NCI-H2171 treated with DMSO at 0.1 percent for 48 hours (cell line): ENCODE results near the gene NPL.
A peak's percentile ranks its signal among the peaks of the same experiment; 100 is the strongest.

Experiments used
- DNase-seq: peaks from one replicate; lab custom pipeline; 2025; lab: John Stamatoyannopoulos, UW

The NPL gene

DNA sequence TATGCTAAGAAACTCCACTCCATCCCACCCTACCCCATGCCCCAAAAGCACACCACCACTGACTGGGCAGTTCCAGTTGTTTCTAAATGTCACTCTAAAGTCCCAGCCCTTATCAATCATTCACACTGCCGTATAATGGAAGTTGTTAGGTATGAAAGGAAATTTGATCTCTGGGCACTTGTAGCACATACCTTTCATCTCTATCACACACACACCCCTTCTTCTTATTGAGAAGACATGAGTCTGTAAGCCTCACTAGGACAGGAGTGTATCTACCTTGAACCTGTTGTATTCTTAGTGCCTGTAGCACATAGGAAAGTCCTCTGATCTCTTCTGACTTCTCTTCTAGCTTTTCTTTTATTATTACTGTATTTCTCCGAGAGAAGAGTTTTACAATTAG, 27.3 kb downstream of the NPL start:
- DNase-seq, result no peak

DNA sequence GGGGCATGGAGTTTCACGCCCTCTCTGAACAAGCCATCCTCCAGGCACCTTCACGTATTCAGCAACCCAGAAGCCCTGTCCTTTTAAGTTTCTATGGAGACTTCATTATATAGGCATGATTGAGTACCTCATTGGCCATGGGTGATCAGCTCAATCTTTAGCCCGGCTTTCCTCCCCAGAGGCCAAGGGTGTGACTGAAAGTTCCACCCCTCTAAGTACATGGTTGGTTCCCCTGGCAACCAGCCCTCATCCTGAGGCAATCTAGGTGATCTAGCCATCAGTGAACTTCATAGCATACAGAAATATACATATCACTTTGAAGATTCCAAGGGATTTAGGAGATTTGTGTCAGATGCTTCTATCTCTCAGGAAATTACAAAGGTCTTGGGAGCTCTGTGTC, 28.2 kb downstream of the NPL start:
- no peak for DNase-seq

DNA sequence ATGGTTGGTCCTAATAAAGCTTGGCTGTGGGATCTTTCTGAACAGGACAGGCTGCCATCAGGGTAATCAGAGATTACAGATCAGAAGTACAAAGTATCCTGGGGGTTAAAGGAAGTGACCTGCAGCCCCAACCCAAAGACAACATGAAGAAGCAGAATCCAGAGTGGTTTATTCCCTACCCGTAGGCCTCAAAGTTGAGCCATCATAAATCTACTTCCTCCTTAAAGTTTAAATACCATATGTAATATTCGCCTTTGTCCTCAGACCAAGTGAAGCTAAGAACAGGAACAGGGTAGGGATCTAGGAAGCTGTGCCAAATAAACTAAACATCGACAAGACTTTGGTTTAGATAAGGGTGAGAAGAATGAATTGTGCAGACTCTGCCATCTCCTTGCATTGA, 33.6 kb downstream of the NPL start:
- no peak for DNase-seq

DNA sequence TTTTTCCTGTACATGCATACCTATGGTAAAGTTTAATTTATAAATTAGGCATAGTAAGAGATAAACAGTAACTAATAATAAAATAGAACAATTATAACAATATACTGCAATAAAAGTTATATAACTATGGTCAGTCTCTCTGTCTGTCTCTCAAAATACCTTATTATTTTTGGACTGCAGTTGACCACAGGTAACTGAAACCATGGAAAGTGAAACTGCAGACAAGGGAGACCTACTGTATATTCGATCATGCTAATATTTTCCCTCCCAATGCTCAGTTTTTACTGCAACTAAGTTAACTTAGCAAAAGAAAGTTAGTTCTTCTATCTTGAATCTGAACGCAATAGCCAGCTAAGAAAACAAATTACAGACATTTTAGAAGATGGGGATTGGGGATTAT, 37.3 kb downstream of the NPL start:
- no peak for DNase-seq

DNA sequence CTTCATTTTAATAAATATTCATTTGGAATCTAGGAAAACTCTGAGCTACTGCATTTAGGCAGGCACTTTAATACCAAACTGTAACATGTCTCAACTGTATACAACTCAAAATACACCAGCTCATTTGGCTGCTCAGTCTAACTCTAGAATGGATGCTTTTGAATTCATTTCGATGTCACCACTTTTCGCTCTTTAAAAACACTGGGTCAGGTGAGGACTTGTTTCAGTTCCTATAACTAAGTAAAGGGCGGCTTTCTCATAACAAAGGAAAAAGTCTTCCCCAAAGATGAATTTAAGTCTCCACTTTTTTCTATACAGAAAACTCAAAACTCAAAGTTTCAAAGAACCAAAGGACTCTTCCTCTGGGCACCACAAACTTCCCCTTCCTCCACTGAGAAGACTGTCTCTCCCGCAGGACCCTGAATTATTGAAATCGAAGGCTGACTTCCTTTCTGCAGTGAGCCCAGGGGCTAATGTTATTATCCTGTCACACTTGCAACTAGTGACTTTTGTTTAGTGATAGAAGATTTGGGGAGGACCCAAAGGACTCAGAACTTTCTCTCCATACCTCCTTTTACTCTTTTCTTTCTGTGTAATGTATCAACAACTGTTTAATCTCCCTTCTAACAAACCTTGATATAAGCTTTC, 39.8 kb downstream of the NPL start:
- DNase-seq, result no peak

DNA sequence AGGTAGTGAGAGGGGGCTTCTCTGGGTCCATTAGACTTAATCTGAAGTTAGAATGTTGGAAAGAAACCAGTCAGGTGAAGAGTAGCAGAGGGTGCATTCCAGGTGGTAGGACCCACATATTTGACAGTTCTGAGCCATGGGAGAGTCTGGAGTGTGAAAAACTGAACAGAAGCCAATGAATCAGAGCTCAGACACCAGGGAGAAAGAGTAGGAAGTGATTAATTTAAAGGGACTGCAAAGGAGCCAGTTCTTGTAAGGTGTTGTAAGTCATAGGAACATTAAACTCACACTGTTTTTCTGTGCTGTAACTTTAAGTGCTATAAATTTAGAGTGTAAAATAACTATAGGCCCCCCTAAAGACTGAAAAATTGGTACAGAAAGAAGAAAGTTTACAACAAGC, 43.7 kb downstream of the NPL start:
- no peak for DNase-seq

DNA sequence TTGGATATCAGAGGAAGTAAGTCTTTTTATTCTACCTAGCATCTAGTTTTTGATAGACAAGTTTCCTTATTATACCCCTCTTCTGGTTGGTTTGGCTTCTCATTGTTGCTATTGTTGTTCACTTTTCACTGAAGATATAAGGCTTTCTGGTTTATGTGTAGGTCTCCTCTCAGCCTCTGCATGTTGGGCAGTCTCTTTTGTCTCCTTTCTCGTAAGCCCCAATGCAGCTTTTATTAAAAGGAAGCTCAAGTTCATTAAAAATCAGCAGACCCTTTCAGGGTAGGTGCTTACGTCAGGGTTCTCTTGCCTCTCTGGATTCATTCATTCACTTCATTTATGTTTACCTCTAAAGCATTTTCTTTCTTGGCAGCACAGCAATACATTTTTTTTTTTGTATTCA, 44.8 kb downstream of the NPL start:
- no peak for DNase-seq

DNA sequence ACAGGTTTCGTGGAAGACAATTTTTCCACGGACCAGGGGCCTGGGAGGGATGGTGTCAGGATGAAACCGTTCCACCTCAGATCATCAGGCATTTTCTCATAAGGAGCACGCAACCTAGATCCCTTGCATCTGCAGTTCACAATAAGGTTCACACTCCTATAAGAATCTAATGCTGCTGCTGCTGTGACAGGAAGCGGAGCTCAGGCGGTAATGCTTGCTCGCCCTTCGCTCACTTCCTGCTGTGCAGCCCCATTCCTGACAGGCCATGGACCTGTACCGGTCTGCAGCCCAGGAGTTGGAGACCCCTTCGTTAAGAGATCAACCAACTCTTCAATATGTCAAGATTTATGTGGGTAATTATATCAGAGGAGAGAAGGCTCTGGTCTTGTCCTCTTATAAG, 46.2 kb downstream of the NPL start:
- DNase-seq, result no peak

DNA sequence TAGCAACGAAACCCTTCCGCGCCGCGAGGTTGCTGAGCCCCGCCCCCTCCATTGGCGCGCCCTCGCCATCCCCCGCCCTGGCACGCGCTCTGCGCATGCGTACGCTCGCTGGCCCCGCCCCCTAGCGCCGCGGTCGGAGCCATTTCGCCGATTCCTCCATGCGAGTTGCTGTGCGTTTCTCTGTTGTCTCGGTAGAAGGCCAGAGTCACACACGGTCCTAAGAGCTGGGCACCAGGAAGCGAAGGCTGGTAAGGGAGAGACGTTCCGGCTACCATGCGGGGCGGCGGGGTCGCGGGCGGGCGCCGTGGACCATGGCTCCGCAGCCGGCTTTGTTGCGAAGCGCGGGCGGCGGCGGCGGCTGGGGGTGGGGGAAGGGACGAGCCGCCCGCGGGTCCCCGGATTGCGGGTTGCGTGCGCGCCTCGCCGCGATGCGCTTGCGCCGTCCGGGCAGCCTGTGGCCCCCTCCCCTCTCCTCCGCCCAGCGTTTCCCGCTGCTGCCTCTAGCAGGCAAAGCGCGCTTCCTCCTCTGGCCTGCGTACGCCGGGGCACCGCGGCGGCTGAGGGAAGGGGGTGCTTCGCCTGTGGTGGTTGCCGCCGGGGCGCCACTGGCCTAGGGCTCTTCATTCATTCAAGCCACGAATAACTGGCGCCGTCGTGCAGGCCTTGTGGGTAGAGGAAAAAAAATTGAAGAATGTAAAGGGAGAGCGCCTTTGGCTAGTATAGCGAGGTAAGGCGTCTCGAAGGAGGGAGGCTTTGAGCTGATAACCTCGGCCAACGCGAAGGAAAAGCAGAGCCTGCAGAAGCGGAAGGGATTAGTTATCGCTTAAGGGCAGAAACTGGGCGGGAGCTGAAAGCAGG, 49.9 kb downstream of the NPL start, which contains the start of gene DHX9:
Gene DHX9, plus strand, starts transcription at position 139 of the 858 bp plus-strand sequence. CDS start 3,220 bp downstream, outside the sequence.
- peak; percentile 90 for DNase-seq

DNA sequence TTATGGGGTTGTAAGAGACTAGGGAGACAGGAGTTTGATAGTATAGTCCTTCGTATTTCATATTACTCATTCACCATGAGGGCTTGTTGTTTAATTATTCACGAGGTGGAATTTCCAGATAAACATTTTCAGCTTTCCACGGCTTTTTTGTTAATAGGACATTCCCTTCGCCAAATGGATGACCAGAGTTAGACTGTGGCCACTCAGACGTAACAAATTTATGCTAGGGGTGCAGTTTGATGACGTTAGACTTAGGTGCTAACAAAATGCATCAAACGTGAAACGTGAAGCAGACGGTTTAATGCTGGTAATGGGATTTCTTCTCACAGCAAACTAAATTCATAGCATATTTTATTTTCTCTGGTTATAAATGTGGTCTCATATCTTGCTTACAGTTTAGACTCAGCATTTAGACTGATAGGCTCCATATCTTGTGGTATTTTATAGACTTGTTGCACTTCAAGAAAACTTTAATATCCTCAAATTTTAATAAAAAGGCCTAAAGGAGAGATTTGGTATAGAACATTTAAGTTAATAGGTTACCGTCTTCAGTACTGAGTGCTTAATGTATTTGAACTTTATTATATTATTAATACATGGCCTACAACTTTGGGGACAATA, 51.9 kb downstream of the NPL start:
- DNase-seq, result no peak

DNA sequence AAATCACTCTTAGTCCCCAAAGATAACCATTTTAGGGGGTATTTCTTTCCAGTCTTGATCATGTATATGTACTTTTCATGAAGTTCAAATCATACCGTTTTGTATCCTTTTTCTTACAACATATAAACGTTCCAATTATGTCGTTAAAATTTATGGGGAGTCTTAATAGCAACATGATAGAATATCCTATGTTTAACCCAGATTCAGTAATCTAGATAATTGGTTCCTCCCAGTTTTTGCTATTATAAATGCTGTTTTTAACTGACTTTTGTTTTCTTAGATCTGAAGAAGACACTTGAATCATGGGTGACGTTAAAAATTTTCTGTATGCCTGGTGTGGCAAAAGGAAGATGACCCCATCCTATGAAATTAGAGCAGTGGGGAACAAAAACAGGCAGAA, 52.7 kb downstream of the NPL start:
- DNase-seq, result no peak

DNA sequence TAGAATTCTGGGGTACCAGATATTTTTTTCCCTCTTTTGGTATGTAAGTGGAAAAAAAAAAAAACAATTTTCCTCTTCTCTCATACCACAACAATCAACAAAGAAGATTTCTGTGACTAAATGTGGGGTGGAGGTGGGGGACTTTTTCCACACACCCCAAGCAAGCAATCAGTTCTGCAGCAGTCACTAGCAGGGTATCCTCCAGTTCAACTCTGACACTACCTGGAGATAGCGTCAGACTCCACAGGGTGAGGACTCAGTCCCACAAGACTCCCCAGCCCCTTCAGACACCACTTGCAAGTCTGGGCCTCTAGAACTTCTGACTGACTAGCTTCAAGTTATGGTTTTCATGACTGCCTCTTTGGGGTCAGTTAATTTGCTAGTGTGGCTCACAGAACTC, 55.8 kb downstream of the NPL start:
- DNase-seq, result no peak

DNA sequence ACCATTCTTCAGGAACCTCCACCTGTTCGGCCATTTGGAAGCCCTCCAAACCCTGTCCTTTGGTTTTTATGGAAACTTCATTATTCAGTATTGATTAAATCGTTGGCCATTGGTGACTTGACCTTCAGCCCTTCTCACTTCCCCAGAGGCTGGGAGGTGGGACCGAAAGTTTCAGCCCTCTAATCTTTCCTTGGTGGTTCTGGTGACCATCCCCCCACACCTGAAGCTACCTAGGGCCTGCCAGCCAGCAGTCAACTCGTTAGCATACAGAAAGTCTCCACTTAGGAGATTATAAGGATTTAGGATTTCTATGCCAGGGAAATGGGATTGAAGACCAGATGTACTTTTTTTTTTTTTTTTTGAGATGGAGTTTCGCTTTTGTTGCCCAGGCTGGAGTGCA, 56.3 kb downstream of the NPL start:
- no peak for DNase-seq

DNA sequence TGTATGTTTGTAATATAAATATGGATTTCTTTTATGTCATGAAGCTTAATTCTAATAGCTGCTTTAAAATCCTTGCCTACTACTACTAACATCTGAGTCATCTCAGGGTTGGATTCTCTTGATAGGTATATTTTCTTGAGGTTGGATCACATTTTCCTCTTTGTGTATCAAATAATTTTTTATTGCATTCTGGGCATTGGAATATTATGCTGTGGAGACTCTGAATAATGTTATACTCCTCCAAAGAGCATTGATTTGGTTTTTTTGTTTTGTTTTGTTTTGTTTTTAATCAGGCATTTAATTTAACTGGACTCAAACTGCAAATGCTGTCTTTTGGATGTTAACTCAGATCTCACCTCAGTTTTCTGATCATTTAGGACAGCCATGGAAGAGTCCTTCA, 57.5 kb downstream of the NPL start:
- DNase-seq, result no peak

DNA sequence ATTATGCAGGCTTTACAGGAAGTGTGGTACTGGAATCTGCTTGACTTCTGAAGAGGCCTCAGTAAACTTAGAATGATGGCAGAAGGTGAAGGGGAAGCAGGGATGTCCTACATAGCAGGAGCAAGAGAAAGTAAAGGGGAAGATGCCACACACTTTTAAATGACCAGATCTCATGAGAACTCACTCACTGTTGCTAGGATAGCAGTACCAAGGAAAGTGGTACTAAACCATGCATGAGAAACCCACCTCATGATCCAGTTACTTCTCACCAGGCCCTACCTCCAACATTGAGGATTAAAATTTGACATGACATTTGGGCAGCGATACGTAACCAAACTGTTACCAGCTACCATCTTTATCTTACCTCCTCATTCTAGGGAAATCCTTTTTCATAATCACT, 59.2 kb downstream of the NPL start:
- no peak for DNase-seq

DNA sequence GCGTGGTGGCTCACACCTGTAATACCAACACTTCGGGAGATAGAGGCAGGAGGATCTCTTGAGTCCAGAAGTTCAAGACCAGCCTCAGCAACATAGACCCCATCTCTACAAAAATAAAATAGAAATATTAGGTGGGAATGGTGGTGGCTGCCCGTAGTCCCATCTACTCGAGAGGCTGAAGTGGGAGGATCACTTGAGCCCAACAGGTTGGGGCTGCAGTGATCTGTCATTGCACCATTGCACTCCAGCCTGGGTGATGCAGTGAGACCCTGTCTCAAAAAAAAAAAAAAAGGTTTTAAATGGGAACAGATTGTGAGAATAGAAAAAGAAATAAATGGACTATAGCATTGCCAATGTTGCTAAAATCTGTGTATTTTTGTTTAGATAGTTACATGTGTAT, 60.7 kb downstream of the NPL start:
- no peak for DNase-seq

DNA sequence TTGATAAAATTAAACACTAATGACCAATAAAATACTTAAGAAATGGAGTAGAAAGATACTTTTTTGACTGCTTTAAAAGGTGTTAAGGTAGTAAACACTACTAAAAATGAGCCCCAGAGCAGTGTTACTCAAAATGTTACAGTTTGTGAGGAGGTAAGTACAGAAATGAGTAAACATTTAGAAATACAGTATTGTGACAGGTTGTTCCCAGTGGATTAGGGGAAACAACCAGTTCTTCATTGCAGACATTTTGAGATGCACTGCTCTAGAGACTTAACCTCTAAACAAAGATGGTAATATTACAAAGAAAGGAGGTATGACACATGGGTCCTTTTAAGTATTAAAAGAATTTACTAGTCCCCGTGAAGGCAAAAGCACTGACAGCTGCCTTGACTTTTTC, 62.3 kb downstream of the NPL start:
- no peak for DNase-seq

DNA sequence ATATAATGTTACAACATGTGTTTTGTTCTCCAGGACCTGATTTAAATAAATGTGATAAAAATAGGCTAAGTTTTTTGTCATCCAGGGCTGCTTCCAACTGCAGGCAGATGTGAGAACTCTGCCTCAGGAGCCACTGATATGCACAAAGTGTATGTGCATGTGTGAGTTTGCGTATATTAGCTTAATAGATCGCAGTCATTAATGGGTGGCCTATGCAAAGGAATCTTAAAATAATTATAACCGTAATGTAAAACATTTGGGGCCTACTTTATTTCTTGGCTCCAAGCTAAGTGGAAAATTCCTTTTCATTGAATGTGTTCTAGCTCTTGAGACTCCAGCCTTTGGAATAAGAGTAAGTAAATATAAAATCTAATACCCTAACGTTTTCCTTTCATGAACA, 66.3 kb downstream of the NPL start:
- DNase-seq, result no peak

DNA sequence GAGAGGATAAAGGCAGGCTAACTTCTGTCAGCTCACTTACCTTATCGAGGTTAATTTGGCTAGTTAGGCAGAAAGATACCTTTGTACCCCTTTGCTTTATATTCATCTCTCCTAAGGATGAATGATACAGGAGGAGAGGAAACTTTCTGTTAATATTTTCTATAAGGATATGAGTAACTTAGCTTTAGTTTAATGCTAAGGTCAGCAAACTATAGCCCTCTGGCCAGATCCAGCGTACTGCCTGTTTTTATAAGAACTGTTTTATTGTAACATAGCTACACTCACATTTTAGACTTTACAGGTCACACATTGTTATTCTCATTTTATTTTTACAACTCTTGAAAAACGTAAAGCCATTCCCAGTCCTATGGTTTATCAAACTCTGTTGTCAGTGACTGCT, 67.6 kb downstream of the NPL start:
- DNase-seq, result no peak

DNA sequence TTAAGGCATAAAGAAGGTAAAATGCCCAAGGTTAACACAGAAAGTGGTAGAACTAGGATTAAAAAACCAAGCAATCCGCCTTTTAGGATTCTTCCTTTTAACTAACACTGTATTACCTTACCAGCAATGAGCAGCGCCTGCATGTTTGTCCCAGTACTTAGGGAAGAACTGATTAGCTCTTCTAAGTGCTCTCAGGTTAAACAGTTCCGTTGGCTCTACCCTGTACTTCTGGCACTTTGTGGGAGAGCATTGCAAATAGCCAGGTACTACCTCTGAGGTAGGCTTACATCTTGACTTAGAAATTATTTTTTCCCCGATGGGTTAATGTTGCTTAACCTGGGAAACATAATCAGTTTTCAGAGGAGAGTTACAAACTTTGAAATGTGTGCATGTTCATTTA, 71.1 kb downstream of the NPL start:
- no peak for DNase-seq

DNA sequence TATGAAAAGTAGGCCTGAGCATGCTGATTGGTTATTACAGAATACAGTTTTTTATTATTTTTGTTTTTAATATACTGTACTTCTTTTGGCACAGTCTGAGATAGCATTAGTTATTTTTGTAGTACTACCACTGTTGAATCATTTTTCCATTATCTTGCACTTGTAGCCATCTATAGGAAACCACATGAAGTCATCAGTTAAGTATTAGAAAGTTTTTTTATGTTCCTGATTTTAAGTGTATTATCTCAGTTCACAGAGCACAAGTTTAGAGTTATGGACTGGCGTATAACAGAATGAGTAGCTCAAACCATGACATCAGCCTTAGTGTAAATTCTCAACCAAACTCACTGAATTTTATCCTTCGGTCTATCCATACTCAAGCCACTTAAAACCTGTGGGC, 72.4 kb downstream of the NPL start:
- DNase-seq, result no peak

DNA sequence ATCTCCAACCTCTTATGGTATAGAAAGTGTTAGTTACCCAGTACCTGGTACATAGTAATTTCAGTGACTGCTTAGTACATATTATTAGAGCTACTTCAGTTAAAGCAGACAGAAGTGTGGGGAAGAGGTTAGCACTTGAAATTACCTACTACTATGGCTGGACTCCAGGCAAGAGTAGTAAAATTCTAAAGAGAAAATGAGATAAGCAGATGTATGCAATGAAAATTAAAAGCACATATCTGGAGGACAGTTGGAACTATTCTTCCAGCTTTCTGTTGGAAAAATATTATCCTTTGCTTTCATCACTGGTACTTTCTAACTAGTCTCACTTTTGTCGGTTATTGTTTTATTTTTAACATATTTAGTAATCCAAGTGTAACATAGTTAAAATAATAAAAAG, 73.3 kb downstream of the NPL start:
- no peak for DNase-seq

DNA sequence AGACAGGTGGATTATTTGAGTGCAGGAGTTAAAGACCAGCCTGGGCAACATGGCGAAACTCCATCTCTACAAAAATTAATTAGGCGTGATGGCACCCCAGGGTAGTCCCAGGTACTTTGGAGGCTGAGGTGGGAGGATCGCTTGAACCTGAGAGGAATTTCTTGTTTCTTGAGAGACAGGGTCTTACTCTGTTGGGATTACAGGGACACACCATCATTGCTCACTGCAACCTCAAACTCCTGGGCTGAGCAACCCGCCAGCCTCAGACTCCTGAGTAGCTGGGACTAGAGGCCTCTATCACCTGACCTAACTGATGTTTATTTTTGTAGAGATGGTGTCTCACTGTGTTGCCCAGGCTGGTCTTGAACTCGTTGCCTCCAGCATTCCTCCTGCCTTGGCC, 74.4 kb downstream of the NPL start:
- DNase-seq, result no peak
